ENCODE data around the gene PARD3B. TPM values are rescaled to one million over a fixed set of nuclear protein-coding genes. Genes with fewer than 3 reads are reported as not detected.
"Not testable (repeated sequence)": the region's sequence is repeated elsewhere in the genome, so short reads cannot be mapped to it uniquely, and the experiment has no call there.

The PARD3B gene
- total RNA-seq, 4 donors from 2014 or later: 27.8 to 39.3 (median 33.7) TPM

DNA sequence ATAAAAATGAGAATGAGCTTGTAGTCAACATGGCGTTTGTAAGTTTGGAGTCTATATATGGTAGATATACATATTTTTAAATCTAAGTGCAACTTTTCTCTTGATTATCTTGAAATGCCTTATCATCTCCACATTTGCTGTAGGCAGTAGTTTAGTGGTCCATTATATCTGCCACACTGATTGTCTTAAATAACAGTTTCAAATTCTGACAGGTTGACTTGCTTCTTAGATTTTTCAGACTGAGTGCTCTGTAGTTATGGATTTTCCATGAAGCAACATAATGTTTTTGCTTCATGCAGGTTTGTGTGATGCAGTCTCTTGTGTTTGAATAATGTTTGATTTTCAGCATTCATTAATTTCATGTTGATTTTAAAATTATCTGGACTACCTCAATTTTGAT is 12.3 kb downstream of the PARD3B start:
- TF ChIP-seq, protein P1, sequence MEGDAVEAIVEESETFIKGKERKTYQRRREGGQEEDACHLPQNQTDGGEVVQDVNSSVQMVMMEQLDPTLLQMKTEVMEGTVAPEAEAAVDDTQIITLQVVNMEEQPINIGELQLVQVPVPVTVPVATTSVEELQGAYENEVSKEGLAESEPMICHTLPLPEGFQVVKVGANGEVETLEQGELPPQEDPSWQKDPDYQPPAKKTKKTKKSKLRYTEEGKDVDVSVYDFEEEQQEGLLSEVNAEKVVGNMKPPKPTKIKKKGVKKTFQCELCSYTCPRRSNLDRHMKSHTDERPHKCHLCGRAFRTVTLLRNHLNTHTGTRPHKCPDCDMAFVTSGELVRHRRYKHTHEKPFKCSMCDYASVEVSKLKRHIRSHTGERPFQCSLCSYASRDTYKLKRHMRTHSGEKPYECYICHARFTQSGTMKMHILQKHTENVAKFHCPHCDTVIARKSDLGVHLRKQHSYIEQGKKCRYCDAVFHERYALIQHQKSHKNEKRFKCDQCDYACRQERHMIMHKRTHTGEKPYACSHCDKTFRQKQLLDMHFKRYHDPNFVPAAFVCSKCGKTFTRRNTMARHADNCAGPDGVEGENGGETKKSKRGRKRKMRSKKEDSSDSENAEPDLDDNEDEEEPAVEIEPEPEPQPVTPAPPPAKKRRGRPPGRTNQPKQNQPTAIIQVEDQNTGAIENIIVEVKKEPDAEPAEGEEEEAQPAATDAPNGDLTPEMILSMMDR (IDR thresholded peaks at IDR 0.05): no peak
- no peak for DNase-seq (ENCODE audit: low spot score)
- no peak for ATAC-seq (ENCODE audit: low FRiP score)

DNA sequence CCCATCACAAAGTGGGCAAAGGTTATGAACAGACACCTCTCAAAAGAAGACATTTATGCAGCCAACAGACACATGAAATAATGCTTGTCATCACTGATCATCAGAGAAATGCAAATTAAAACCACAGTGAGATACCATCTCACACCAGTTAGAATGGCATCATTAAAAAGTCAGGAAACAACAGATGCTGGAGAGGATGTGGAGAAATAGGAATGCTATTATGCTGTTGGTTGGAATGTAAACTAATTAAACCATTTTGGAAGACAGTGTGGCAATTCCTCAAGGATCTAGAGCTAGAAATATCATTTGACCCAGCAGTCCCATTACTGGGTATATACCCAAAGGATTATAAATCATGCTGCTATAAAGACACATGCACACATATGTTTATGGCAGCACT is 14.1 kb downstream of the PARD3B start:
- ATAC-seq (ENCODE audit: low FRiP score); DNase-seq (ENCODE audit: low spot score): not testable (repeated sequence)

DNA sequence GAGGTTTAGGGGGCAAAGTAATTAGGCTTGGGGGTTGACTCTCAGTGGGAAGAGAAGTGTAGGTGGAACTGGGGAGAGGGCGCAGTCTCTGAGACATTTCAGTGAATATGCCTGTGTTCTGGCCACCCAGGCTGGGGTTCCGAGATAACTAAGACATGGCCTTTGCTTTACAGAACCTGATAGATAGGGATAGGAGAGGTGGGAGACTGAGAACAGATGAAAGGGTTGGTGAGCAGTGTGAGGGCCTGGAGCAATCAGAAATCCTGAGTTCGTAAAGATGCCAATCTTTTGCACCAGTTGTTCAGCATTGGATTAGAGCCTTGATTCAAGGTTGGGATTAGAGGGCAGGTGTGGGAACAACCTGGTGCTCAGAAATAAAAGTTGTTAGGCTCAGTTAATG is 15.6 kb downstream of the PARD3B start:
- no peak for DNase-seq (ENCODE audit: low spot score)
- TF ChIP-seq, protein P1 (IDR thresholded peaks at IDR 0.05): no peak
- ATAC-seq (ENCODE audit: low FRiP score): no peak

DNA sequence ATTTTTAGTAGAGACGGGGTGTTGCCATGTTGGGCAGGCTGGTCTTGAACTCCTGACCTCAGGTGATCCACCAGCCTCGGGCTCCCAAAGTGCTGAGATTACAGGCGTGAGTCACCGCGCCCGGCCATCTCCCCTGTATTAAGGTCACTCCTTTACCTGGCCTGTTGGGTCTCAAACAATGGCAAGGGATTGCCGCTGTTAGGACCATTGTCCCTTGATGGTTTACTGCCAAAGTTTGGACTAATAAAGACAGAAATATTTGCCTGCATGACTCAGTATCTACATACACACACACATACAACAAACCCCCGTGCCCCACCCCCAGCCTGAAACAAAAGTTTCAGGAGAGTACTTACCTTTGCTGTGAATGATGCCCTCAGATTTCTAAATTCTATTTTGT is 16.5 kb downstream of the PARD3B start:
- DNase-seq (ENCODE audit: low spot score): no peak
- no peak for ATAC-seq (ENCODE audit: low FRiP score)
- TF ChIP-seq, protein P1 (IDR thresholded peaks at IDR 0.05): no peak

DNA sequence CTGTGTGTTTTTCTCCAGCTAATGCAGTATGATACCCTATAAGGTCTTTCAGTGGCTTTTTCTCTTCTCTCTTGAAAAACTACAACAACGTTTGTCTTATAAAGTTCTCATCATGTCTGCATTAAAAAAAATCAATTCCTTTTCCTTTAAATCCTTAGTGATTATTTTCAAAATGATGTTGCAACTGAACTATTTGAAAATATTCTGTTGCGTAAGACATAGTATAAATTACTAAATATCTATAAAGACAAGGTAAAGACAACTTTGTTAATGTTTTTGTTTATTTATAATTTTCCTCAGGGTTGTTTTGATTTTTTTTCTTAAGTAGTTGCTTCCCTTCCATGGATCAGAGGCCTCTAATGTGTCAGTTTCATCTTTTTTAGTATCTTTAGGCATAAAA is 21.2 kb downstream of the PARD3B start:
- TF ChIP-seq, protein P1 (IDR thresholded peaks at IDR 0.05): no peak
- ATAC-seq (ENCODE audit: low FRiP score) (no peak), DNase-seq (ENCODE audit: low spot score) (no peak)

DNA sequence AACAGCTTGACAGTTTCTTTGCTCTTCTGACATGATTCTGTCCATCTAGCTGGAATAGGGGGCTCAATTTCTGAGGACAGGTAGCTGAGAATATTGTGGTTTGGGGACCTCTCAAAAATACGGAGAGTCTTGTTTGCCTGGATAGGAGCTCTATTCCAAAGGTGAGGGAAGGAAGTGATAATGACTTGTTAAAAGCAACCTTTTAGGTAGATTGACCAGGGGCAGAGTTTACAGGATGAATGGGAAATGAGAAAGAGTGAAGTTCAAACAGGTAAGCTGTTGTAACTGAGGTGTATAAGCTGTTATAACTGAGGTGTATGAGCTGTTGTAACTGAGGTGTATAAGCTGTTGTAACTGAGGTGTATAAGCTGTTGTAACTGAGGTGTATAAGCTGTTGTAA is 25.1 kb downstream of the PARD3B start:
- ATAC-seq (ENCODE audit: low FRiP score): no peak
- no peak for DNase-seq (ENCODE audit: low spot score)
- TF ChIP-seq, protein P1 (IDR thresholded peaks at IDR 0.05): no peak

DNA sequence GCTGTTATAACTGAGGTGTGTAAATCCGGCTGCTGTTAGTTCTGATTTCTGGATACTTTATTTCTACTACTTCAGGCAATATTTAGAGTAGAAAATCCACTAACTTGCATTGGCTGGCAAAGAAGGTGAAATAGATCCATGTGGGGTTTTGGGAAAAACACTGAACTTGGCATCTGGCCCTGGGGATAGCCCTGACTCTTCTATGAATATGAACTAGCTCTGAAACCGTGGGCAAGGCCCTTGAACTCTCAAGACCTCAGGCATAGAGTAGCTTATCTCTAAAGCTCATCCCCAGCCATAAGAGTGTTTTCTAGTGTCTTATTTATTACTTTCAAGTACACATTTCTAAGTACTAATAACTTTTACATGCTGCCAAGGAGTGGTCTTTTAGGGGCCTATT is 25.8 kb downstream of the PARD3B start:
- no peak for DNase-seq (ENCODE audit: low spot score)
- ATAC-seq (ENCODE audit: low FRiP score): no peak
- TF ChIP-seq, protein P1 (IDR thresholded peaks at IDR 0.05): no peak

DNA sequence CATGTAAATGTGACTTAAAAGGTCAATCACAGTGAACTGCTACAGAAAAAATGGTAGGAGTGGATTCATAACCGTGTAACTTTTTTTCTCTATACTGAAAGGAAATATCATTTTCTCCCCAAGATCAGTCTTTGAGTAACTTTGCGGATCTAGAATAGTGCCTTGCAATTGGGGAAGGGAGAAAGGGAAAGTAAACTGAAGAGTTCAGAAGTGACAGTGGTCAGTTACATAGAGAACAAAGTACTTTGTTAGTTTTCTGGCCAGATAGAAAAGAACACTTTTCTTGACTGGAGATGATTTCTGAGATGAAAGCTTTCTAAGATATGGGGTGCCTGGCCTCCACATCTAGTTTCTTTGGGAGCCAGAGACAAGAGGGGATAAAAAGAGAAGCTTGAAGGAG is 26.6 kb downstream of the PARD3B start:
- no peak for DNase-seq (ENCODE audit: low spot score)
- ATAC-seq (ENCODE audit: low FRiP score): no peak
- TF ChIP-seq, protein P1 (IDR thresholded peaks at IDR 0.05): no peak

All from omental fat pad (tissue), 4 donors.